Measurements from ENCODE around the gene SLC5A11. TPM values are rescaled to one million over a fixed set of nuclear protein-coding genes. Genes with fewer than 3 reads are reported as not detected.

The SLC5A11 gene
- polyA plus RNA-seq (2011; rRNA removed) (0.43 and 1.3 TPM in 2 replicates), polyA plus RNA-seq (2017; fragmentation: RNase III; extraction: RNeasy Plus Mini Kit Qiagen cat#74134 plus additional on column Dnase treatment) (0.30 to 0.40 TPM (median 0.38 TPM) in 3 replicates), polyA minus RNA-seq (2011; rRNA and poly(A)+ RNA removed) (1.9 and 2.6 TPM in 2 replicates)
- 0.24 and 0.58 TPM in 2 replicates for polyA plus RNA-seq (2012; cell fraction: cytosol; rRNA removed)
- polyA plus RNA-seq (2012; cell fraction: nucleus; rRNA removed), result 1.2 and 1.8 TPM in 2 replicates

DNA sequence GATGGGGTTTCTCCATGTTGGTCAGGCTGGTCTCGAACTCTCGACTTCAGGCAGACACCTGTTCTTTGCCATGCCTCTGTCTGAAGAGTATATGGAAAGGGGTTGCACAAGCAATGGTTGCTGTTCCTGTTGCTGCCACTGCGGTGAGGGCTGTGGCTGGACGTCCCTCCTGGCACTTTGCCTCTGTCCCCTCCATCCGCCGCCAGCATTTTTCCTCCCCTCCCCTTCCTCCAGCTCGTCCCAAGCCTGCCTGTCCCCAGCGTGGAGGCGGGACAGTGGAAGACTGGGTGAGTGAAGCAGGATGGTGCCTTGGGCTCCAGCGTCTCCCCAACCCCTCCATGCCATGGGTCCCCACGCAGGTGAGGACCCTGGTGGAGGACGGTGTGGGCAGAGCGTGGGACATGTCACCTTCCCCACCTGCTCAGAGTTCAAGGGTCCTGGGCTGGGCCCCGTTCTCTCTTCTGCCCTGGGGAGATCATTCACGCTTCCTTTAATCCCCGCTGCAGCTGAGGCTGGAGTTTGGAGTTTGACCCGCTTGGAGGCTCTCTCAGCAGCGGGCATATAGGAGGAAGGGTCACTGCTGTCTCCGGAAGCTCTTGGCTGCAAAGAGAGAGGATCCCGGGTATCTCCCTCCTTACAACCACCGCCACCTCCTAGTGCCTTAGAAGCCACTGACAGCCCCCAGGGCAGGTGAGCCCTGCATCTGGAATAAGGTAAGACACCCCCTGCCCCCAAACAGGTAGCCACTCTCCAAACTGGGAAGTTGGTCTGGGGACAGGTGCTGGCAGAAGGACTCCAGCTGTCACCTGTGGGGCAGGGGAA, at the start of gene SLC5A11:
SLC5A11 (plus strand) TSS at position 238 of the 822 bp plus-strand sequence. CDS start 12,681 bp downstream, outside the sequence.
- peaks cover 89% of the 10 kb centered on the region for H3K4me1 ChIP-seq
- peak within 1 kb of the TSS; percentile 55 for H3K4me2 ChIP-seq
- H3K9me3 ChIP-seq, result 0 out of 3 replicates have a peak, but pooled peaks cover 3% of the 10 kb centered on the region
- TF ChIP-seq MAFK (IDR thresholded peaks at IDR 0.05; ENCODE audit: partially characterized antibody), result no peak
- TF ChIP-seq BCL3 (IDR thresholded peaks at IDR 0.05), result no peak
- TF ChIP-seq NFE2L2 (conservative IDR thresholded peaks at IDR 0.05; ENCODE audit: low read length), result no peak
- no peak for TF ChIP-seq NPAS2 (CRISPR knock-in tag; IDR thresholded peaks at IDR 0.05; ENCODE audit: borderline replicate concordance)
- TF ChIP-seq HOXA7 (CRISPR knock-in tag; IDR thresholded peaks at IDR 0.05), result no peak
- no peak for TF ChIP-seq KDM5A (IDR thresholded peaks at IDR 0.05)
- TF ChIP-seq HOXB5 (CRISPR knock-in tag; IDR thresholded peaks at IDR 0.05), result no peak
- TF ChIP-seq SREBF2 (IDR thresholded peaks at IDR 0.05), result no peak
- no peak for TF ChIP-seq ZNF302 (CRISPR knock-in tag; IDR thresholded peaks at IDR 0.05)
- TF ChIP-seq MYC (IDR thresholded peaks at IDR 0.05; ENCODE audit: borderline replicate concordance, low read length), result no peak
- no peak for TF ChIP-seq HOXB13 (CRISPR knock-in tag; IDR thresholded peaks at IDR 0.05; ENCODE audit: low read depth)
- TF ChIP-seq CEBPB (IDR thresholded peaks at IDR 0.05), result no peak
- TF ChIP-seq GATA3 (IDR thresholded peaks at IDR 0.05; ENCODE audit: borderline replicate concordance), result no peak
- no peak for DNase-seq (ENCODE audit: low read depth in 1 of 2, low spot score in 1 of 2)
- no peak within 1 kb of the TSS for H3K4me3 ChIP-seq
- peak within 1 kb of the TSS; percentile 85 to 92 for H3K27ac ChIP-seq
- FAIRE-seq, result no peak
- POLR2A ChIA-PET, result no interaction called here
- CTCF ChIA-PET, result interaction anchor here (3.1 to 4.4 kb wide), 2 partner anchors 11 to 61 kb away, joined by 12 to 22 read pairs; no protein-coding TSS in a partner anchor
- ATAC-seq, result no peak
- WGBS (ENCODE audit: missing lambda C conversion rate), result 83% methylated on average over 18 of the region's 21 CpGs

DNA sequence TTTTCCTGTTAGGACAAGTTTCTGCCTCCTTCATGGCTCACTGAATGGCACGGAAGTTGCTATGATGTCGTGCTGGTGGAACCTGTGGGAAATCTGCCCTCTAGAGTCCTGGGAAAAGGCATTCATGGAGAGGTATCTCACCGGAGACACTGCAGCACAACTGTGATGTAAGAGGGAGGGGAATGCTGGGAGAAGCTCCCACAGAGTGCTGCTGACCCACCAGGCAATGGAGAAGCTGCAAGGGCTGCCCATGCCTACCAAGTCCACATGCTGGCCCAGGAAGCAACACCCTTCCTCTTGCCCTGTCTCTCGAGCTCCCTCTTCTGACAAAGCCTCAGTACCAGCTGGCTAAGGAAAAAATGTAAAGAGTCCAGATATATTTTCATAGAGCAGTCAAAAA, 45.2 kb upstream of the SLC5A11 start:
- Histone ChIP-seq H3K4me3 (no peak overlapping the region), H3K4me2 (no peak overlapping the region), H3K9me3 (no peaks in the 10 kb centered on the region), H3K4me1 (no peaks in the 10 kb centered on the region), H3K27ac (0 out of 6 replicates have a peak overlapping the region, but pooled peaks of 1 of the 2 experiments have one; percentile 4)
- FAIRE-seq, result no peak
- TF ChIP-seq CBX8 (IDR thresholded peaks at IDR 0.05), result no peak
- TF ChIP-seq CBX2 (IDR thresholded peaks at IDR 0.05; ENCODE audit: borderline replicate concordance, low read depth), result no peak
- TF ChIP-seq POLR2A (IDR thresholded peaks at IDR 0.05; ENCODE audit: low read length), result no peak
- TF ChIP-seq EHF (CRISPR knock-in tag; IDR thresholded peaks at IDR 0.05), result no peak
- no peak for TF ChIP-seq MAFK (IDR thresholded peaks at IDR 0.05; ENCODE audit: partially characterized antibody)
- TF ChIP-seq RAD21 (conservative IDR thresholded peaks at IDR 0.05 in 1 of 2, IDR thresholded peaks at IDR 0.05 in 1 of 2), result peak; percentile 73 to 76
- TF ChIP-seq, protein P1, sequence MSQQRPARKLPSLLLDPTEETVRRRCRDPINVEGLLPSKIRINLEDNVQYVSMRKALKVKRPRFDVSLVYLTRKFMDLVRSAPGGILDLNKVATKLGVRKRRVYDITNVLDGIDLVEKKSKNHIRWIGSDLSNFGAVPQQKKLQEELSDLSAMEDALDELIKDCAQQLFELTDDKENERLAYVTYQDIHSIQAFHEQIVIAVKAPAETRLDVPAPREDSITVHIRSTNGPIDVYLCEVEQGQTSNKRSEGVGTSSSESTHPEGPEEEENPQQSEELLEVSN (IDR thresholded peaks at IDR 0.05; ENCODE audit: borderline replicate concordance, low read depth), result no peak
- TF ChIP-seq, protein P2, sequence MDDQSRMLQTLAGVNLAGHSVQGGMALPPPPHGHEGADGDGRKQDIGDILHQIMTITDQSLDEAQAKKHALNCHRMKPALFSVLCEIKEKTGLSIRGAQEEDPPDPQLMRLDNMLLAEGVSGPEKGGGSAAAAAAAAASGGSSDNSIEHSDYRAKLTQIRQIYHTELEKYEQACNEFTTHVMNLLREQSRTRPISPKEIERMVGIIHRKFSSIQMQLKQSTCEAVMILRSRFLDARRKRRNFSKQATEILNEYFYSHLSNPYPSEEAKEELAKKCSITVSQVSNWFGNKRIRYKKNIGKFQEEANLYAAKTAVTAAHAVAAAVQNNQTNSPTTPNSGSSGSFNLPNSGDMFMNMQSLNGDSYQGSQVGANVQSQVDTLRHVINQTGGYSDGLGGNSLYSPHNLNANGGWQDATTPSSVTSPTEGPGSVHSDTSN (IDR thresholded peaks at IDR 0.05), result no peak
- TF ChIP-seq ATOH8 (CRISPR knock-in tag; IDR thresholded peaks at IDR 0.05; ENCODE audit: low read depth), result no peak
- no peak for TF ChIP-seq RNF2 (IDR thresholded peaks at IDR 0.05; ENCODE audit: borderline replicate concordance, low read depth)
- no peak for TF ChIP-seq RARB (CRISPR knock-in tag; IDR thresholded peaks at IDR 0.05)
- TF ChIP-seq, protein P3, sequence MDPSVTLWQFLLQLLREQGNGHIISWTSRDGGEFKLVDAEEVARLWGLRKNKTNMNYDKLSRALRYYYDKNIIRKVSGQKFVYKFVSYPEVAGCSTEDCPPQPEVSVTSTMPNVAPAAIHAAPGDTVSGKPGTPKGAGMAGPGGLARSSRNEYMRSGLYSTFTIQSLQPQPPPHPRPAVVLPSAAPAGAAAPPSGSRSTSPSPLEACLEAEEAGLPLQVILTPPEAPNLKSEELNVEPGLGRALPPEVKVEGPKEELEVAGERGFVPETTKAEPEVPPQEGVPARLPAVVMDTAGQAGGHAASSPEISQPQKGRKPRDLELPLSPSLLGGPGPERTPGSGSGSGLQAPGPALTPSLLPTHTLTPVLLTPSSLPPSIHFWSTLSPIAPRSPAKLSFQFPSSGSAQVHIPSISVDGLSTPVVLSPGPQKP (IDR thresholded peaks at IDR 0.05; ENCODE audit: low read depth, low read length), result no peak
- no peak for TF ChIP-seq SREBF2 (IDR thresholded peaks at IDR 0.05)
- TF ChIP-seq, protein P4, sequence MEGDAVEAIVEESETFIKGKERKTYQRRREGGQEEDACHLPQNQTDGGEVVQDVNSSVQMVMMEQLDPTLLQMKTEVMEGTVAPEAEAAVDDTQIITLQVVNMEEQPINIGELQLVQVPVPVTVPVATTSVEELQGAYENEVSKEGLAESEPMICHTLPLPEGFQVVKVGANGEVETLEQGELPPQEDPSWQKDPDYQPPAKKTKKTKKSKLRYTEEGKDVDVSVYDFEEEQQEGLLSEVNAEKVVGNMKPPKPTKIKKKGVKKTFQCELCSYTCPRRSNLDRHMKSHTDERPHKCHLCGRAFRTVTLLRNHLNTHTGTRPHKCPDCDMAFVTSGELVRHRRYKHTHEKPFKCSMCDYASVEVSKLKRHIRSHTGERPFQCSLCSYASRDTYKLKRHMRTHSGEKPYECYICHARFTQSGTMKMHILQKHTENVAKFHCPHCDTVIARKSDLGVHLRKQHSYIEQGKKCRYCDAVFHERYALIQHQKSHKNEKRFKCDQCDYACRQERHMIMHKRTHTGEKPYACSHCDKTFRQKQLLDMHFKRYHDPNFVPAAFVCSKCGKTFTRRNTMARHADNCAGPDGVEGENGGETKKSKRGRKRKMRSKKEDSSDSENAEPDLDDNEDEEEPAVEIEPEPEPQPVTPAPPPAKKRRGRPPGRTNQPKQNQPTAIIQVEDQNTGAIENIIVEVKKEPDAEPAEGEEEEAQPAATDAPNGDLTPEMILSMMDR (IDR thresholded peaks at IDR 0.05), result peak; percentile 61
- TF ChIP-seq SMC3 (IDR thresholded peaks at IDR 0.05), result peak; percentile 56
- no peak for TF ChIP-seq EP300 (IDR thresholded peaks at IDR 0.05)
- no peak for TF ChIP-seq HOXB13 (CRISPR knock-in tag; IDR thresholded peaks at IDR 0.05; ENCODE audit: low read depth)
- ATAC-seq, result peak; percentile 80 to 86
- ChIA-PET POLR2A (no interaction called here), CTCF (interaction anchor here (0.7 to 2.5 kb wide), 29 partner anchors 11 to 285 kb away, joined by 3 to 12 read pairs (median 3); no protein-coding TSS in a partner anchor)
- peak; percentile 32 to 75 for DNase-seq (ENCODE audit: low read depth in 1 of 2, low spot score in 1 of 2)
- 69% methylated on average over 4 of the region's 4 CpGs for WGBS (ENCODE audit: missing lambda C conversion rate)

Measured in A549 (cell line).